ENCODE results near the gene LAMB2.
A peak's percentile ranks its signal among the peaks of the same experiment; 100 is the strongest.

The LAMB2 gene

DNA sequence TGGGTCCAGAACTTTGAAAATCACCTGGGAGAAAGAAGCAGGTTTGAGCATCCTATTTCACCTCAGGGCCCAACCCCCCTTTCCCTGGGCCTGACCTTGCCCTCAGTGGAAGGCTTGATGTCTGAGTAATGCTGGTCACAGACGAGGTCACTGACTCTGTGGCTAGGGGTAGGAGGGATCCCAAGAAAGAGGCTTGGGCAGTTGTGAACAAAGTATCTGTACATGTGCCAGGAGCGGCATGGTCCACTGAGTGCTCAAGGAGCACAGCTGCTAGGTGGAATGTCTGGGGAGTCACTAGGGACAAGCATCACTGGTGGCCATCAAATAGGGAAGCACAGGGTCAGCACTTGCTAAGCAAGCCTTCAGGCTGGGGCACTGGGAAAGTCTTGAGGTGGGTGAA, 25.9 kb upstream of the LAMB2 start:
- no peak for DNase-seq (ENCODE audit: low read depth)
- no peak overlapping the region for H3K4me3 ChIP-seq (ENCODE audit: low read length)
- TF ChIP-seq CTCF (conservative IDR thresholded peaks at IDR 0.05; ENCODE audit: low read length) = no peak

DNA sequence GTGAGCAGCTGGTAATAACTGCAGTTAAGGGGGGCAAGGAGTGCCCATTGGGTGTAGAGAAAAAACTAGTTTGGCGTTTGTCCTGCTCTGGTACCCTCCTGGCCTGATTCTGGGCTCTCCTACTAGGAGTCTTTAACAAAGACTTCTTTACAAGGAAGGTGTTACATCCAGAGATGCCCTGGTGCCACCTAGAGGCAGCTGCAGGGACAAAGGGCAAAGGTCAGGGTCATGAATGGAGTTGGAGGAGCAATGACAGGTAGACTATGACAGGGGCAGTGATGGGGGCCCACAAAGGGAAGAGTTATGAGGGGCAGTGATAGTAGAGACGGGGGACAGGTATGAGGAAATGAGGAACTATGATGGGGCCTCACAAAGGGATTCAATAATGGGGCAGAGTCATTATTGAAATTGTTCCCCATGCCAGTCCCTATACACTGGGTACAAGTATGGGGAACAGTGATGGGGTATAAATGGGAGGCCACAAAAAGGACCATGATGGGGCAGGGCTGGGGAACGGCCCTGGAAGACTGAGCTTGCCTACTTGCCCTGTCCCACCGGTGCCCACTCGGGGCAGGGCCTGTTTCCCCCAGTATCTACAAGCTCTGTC, 25.4 kb upstream of the LAMB2 start:
- DNase-seq (ENCODE audit: low read depth) = no peak
- no peak overlapping the region for H3K4me3 ChIP-seq (ENCODE audit: low read length)
- peak; percentile 42 for TF ChIP-seq CTCF (conservative IDR thresholded peaks at IDR 0.05; ENCODE audit: low read length)

- no peak for DNase-seq (ENCODE audit: low read depth)
- TF ChIP-seq CTCF (conservative IDR thresholded peaks at IDR 0.05; ENCODE audit: low read length) = no peak
- H3K4me3 ChIP-seq (ENCODE audit: low read length) = no peak overlapping the region
Observed at GRCh38 chr3:49157289-49157688, 24.4 kb upstream of the LAMB2 start.

- no peak overlapping the region for H3K4me3 ChIP-seq (ENCODE audit: low read length)
- TF ChIP-seq CTCF (conservative IDR thresholded peaks at IDR 0.05; ENCODE audit: low read length) = no peak
- DNase-seq (ENCODE audit: low read depth) = no peak
Observed at GRCh38 chr3:49153349-49153912, 20.6 kb upstream of the LAMB2 start.

GRCh38 chr3:49151610-49152009, 18.8 kb upstream of the LAMB2 start:
- TF ChIP-seq CTCF (conservative IDR thresholded peaks at IDR 0.05; ENCODE audit: low read length) = no peak
- no peak overlapping the region for H3K4me3 ChIP-seq (ENCODE audit: low read length)
- DNase-seq (ENCODE audit: low read depth) = no peak

DNA sequence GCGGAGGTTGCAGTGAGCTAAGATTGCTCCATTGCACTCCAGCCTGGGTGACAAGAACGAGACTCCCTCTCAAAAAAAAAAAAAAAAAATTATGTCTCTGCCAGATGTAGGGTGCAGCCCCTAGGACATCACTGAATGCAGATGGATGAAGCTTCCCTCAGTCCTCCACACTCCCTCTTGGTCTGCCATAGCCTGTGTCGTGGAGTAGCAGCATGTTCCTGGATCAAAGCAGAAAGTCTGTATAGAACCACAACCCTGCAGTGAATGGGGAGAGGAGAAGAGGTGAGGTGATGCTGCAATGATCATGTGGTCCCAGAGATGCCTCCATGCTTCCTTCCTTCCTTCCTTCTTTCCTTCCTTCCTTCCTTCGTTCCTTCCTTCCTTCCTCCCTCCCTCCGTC, 15.3 kb upstream of the LAMB2 start:
- no peak for TF ChIP-seq CTCF (conservative IDR thresholded peaks at IDR 0.05; ENCODE audit: low read length)
- H3K4me3 ChIP-seq (ENCODE audit: low read length) = no peak overlapping the region

DNA sequence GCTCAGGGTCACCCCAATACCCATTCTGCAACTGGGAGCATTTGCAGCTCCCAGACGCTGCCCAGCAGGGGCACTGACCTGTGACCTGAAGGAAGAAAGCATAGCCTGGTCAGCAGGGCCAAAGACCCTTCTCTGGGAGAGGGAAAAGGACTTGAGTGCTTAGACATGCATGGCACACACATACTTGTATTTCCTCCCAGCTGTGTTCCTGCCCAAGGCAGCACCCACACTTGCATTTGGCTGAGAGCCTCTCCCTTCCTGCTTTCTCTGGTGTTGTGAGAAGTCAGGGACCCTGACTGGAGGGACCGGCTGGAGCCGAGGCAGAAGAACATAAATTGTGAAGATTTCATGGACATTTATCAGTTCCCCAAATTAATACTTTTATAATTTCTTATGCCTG, 7.2 kb upstream of the LAMB2 start:
- H3K4me3 ChIP-seq (ENCODE audit: low read length) = no peak overlapping the region

More for the DNA sequence above, 15.3 kb upstream of the LAMB2 start:
- DNase-seq (ENCODE audit: low read depth) = no peak

More for the DNA sequence above, 7.2 kb upstream of the LAMB2 start:
- no peak for DNase-seq (ENCODE audit: low read depth)
- no peak for TF ChIP-seq CTCF (conservative IDR thresholded peaks at IDR 0.05; ENCODE audit: low read length)
